B cell (primary cell): ENCODE results near the gene RAPGEF6. TPM values are rescaled to one million over a fixed set of nuclear protein-coding genes. Genes with fewer than 3 reads are reported as not detected.

Experiments
- ATAC-seq: fragments of 200-7000 bp; cut with Tn5 transposase; one replicate; pipeline ENCODE4 v1.10.0; 2021; ENCODE audit warnings: low read depth, mild to moderate bottlenecking, moderate number of reproducible peaks, moderate library complexity
- CTCF ChIA-PET: fragments of 350-600 bp; sonication (Branson Sonifier 250); formaldehyde crosslinking; loops from one replicate; lab custom pipeline; 2021; ENCODE audit warnings: antibody characterized with exemption, inconsistent platforms; lab: Charles Lee
- POLR2A ChIA-PET: fragments of 350-600 bp; sonication (Branson Sonifier 250); formaldehyde crosslinking; loops from one replicate; lab custom pipeline; 2021; ENCODE audit warnings: antibody characterized with exemption; lab: Charles Lee
- DNase-seq: peaks from one replicate; pipeline ENCODE4 v3.0.0; 2013
- H2AFZ ChIP-seq: 2 replicates; pipeline ENCODE4 v1.6.1; 2012; ENCODE audit warnings: mild to moderate bottlenecking, low read depth, low read length; ENCODE audit not compliant: insufficient read depth, poor library complexity, severe bottlenecking
- H3K27ac ChIP-seq, 2 donors: 1 replicate in 1 of 2; 2 replicates in 1 of 2; pipeline ENCODE4 v1.5.1; 2012 to 2013; ENCODE audit warnings: low read length in 2 of 2, mild to moderate bottlenecking in 2 of 2, moderate library complexity in 1 of 2
- H3K27me3 ChIP-seq, 4 experiments: fragments of 200-600 bp in 1 of 4; sonication (generic) in 1 of 4; replicated peaks in 1 of 4; 1 replicate in 2 of 4; 2 replicates in 2 of 4; pipeline versions ENCODE4 v1.6.1 to v1.7.0; 2013 to 2016; ENCODE audit warnings: low read length in 3 of 4, mild to moderate bottlenecking in 2 of 4, mixed read lengths in 1 of 4, moderate library complexity in 1 of 4; ENCODE audit not compliant: insufficient read depth in 4 of 4, control insufficient read depth in 3 of 4; ENCODE audit errors: control extremely low read depth in 1 of 4
- H3K36me3 ChIP-seq, 2 experiments: replicated peaks in 1 of 2; 1 replicate in 1 of 2; 2 replicates in 1 of 2; pipeline versions ENCODE4 v1.6.1 to v1.7.1; 2013; ENCODE audit warnings: low read length in 1 of 2; ENCODE audit not compliant: insufficient read depth in 2 of 2, control insufficient read depth in 1 of 2; ENCODE audit errors: control extremely low read depth in 1 of 2, extremely low read depth in 1 of 2
- H3K4me1 ChIP-seq, 2 donors: fragments of 200-600 bp in 1 of 2; sonication (generic) in 1 of 2; 1 replicate in 1 of 2; 2 replicates in 1 of 2; pipeline versions ENCODE4 v1.5.1 to v1.6.1; 2013 to 2017; ENCODE audit warnings: low read length in 2 of 2; ENCODE audit not compliant: control insufficient read depth in 2 of 2, insufficient read depth in 2 of 2
- H3K4me2 ChIP-seq: replicated peaks from 2 replicates; pipeline ENCODE3; 2012; ENCODE audit warnings: mild to moderate bottlenecking, low read depth, low read length; ENCODE audit not compliant: poor library complexity, severe bottlenecking
- H3K4me3 ChIP-seq, 5 experiments: fragments of 200-600 bp in 1 of 5; sonication (generic) in 1 of 5; 1 replicate in 3 of 5; 2 replicates in 2 of 5; pipeline versions ENCODE4 v1.5.1 to v1.7.0; 2011 to 2016; ENCODE audit warnings: low read length in 4 of 5, mild to moderate bottlenecking in 4 of 5, low read depth in 2 of 5, control low read depth in 1 of 5, moderate library complexity in 1 of 5; ENCODE audit not compliant: insufficient read depth in 1 of 5; ENCODE audit errors: control extremely low read depth in 1 of 5, extremely low read depth in 1 of 5
- H3K79me2 ChIP-seq: fragments of 200-600 bp; sonication (generic); one replicate; pipeline ENCODE4 v1.6.0; 2016; ENCODE audit warnings: low read length; ENCODE audit not compliant: control insufficient read depth, insufficient read depth
- H3K9ac ChIP-seq: fragments of 200-600 bp; sonication (generic); 2 replicates; pipeline ENCODE4 v1.6.1; 2017; ENCODE audit warnings: mild to moderate bottlenecking, low read length, moderate library complexity
- H3K9me3 ChIP-seq, 3 donors: one replicate each; pipeline versions ENCODE4 v1.6.1 to v1.7.1; 2013; ENCODE audit warnings: low read length in 2 of 3; ENCODE audit not compliant: control insufficient read depth in 2 of 3, insufficient read depth in 1 of 3; ENCODE audit errors: control extremely low read depth in 1 of 3
- H4K20me1 ChIP-seq: 2 replicates; pipeline ENCODE4 v1.6.0; 2012; ENCODE audit warnings: mild to moderate bottlenecking, low read length; ENCODE audit not compliant: insufficient read depth, control insufficient read depth, poor library complexity, severe bottlenecking
- H3K27ac Mint-ChIP-seq: one replicate; pipeline ENCODE4 v1.8.0; 2021; ENCODE audit warnings: mixed read lengths
- H3K27me3 Mint-ChIP-seq: one replicate; pipeline ENCODE4 v1.8.0; 2021; ENCODE audit warnings: mixed read lengths
- H3K4me1 Mint-ChIP-seq: one replicate; pipeline ENCODE4 v1.8.0; 2021; ENCODE audit warnings: mixed read lengths
- H3K4me3 Mint-ChIP-seq: one replicate; pipeline ENCODE4 v1.8.0; 2021; ENCODE audit warnings: mixed read lengths
- H3K9me3 Mint-ChIP-seq: one replicate; pipeline ENCODE4 v1.8.0; 2022; ENCODE audit warnings: mixed read lengths; ENCODE audit not compliant: insufficient read depth
- EZH2 ChIP-seq: IDR thresholded peaks from 2 replicates; pipeline ENCODE4 v1.6.1; 2012; ENCODE audit warnings: borderline replicate concordance, low read depth, mild to moderate bottlenecking, moderate library complexity, low read length; ENCODE audit not compliant: insufficient read depth, poor library complexity, severe bottlenecking
- WGBS: methylation state at CpG from one replicate; pipeline ENCODE4 v1.1.5; 2013; ENCODE audit warnings: missing lambda C conversion rate; ENCODE audit not compliant: insufficient coverage; 5-methylcytosine and 5-hydroxymethylcytosine counted together
- intact Hi-C: fragments of 100-400 bp; cut with micrococcal nuclease; formaldehyde crosslinking; loops from one replicate; pipeline ENCODE4 v1.10.0; 2022
- polyA plus RNA-seq: library from polyadenylated mRNA; depleted of rRNA; stranded (reverse); fragments of >200 nt; gene quantifications from 2 replicates; pipeline ENCODE4 v1.2.3, GENCODE V29; 2012
- total RNA-seq, 2 donors: library from RNA; stranded (reverse); fragments of 120-200 nt in 1 of 2; gene quantifications; 1 replicate in 1 of 2; 2 replicates in 1 of 2; pipeline versions ENCODE4 v1.2.3 to v1.2.4, GENCODE V29; 2013 to 2022
- TF ChIP-seq, protein P1 (sequence below): fragments of 200-600 bp; IDR thresholded peaks from one replicate; pipeline ENCODE4 v1.8.0; 2022; ENCODE audit warnings: antibody characterized with exemption, mild to moderate bottlenecking

The RAPGEF6 gene
- total and polyA plus RNA-seq, 2 donors (not counting 1 experiment from before 2014, with no cell fraction given), result 9.8 to 56.2 TPM

DNA sequence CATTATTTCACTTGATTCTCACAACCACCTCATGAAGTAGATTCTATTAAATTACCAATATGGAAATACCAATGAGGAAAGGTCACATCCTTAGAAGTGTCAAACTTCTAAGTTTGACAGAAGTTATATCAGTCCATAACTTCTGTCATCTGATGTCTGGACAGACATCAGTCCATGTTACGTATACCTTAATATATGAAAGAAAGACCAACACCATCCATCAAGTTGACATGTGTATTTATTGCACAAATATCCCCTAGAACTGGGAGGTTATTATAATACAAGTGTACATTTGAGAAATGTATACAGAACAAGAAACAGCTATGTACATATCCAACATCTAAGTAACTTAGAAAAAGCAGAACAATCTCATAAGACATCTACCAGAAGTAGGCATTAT, 6.5 kb upstream of the RAPGEF6 start:
- no peaks in the 10 kb centered on the region for H3K9me3 Mint-ChIP-seq
- ChIA-PET POLR2A (no interaction called here), CTCF (interaction anchor here (1.3 to 2.2 kb wide), 2 partner anchors 14 to 52 kb away, joined by 3 to 10 read pairs; no protein-coding TSS in a partner anchor)
- Histone ChIP-seq H3K27me3 (no peaks in the 10 kb centered on the region), H3K9ac (no peak overlapping the region), H2AFZ (no peak overlapping the region), H3K79me2 (peaks cover 3% of the 10 kb centered on the region), H3K4me1 (peaks cover 21 to 28% of the 10 kb centered on the region in 2 donors), H4K20me1 (no peaks in the 10 kb centered on the region), H3K9me3 (no peaks in the 10 kb centered on the region), H3K4me3 (no peak overlapping the region), H3K36me3 (peaks cover 0 to 3% of the 10 kb centered on the region in 2 experiments), H3K27ac (peak overlapping the region in 1 of 2 donors; percentile 78), H3K4me2 (no peak overlapping the region)
- DNase-seq, result no peak
- H3K27me3 Mint-ChIP-seq, result no peaks in the 10 kb centered on the region
- H3K4me1 Mint-ChIP-seq, result peaks cover 38% of the 10 kb centered on the region
- intact Hi-C loops, result no loop called here
- no CpG with 5 or more reads among the region's 1 CpG for WGBS
- TF ChIP-seq EZH2, result no peak
- TF ChIP-seq, protein P1, sequence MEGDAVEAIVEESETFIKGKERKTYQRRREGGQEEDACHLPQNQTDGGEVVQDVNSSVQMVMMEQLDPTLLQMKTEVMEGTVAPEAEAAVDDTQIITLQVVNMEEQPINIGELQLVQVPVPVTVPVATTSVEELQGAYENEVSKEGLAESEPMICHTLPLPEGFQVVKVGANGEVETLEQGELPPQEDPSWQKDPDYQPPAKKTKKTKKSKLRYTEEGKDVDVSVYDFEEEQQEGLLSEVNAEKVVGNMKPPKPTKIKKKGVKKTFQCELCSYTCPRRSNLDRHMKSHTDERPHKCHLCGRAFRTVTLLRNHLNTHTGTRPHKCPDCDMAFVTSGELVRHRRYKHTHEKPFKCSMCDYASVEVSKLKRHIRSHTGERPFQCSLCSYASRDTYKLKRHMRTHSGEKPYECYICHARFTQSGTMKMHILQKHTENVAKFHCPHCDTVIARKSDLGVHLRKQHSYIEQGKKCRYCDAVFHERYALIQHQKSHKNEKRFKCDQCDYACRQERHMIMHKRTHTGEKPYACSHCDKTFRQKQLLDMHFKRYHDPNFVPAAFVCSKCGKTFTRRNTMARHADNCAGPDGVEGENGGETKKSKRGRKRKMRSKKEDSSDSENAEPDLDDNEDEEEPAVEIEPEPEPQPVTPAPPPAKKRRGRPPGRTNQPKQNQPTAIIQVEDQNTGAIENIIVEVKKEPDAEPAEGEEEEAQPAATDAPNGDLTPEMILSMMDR, result no peak
- ATAC-seq, result no peak
- no peak overlapping the region for H3K27ac Mint-ChIP-seq
- H3K4me3 Mint-ChIP-seq, result no peak overlapping the region

DNA sequence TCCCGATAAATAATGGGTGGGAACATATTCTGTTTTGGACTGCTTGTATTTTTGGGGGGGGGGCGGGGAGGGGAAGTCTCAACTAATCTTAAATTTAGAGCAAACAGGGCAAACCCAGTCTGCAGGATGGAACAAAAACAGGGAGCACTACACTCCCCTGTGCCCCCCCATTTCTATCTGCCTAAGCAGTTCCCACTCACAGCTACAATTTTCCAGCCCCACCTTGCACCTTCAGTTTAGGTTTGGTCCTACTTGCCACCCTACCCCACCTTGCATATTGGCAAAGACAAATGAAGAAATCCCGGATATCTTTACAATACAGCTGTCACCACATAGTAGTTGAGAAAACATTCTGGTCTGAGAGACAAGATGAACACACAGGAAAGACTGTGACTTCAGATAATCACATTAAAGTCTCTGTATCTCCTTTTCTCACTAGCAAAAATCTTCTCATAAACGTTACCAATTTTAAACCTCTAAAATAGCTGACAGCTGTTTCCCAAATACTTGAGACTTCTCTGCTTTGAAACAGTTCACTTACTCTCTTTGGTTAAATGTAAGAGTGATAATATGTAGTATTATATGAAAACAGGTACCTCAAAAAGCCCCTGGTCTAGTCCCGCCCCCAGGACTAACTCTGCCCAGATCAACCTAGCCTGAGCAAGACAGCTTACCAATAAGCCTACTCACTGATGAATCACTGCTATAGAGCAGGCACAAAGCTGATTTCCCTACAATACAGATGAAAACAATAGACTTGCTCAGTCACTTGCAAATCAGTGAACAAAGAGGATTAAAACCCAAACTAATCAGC, 5.2 kb upstream of the RAPGEF6 start:
- Mint-ChIP-seq H3K4me3 (peak overlapping the region; percentile 72), H3K27me3 (no peaks in the 10 kb centered on the region), H3K4me1 (peaks cover 41% of the 10 kb centered on the region), H3K9me3 (no peaks in the 10 kb centered on the region), H3K27ac (peak overlapping the region; percentile 89)
- peaks cover 0 to 3% of the 10 kb centered on the region in 2 experiments for H3K36me3 ChIP-seq
- intact Hi-C loops, result no loop called here
- H3K27ac ChIP-seq, result peak overlapping the region; percentile 54 to 78
- no peaks in the 10 kb centered on the region for H3K9me3 ChIP-seq
- CTCF ChIA-PET, result interaction anchor here (1.3 to 2.2 kb wide), 2 partner anchors 15 to 51 kb away, joined by 3 to 10 read pairs; no protein-coding TSS in a partner anchor
- peak overlapping the region; percentile 7 for H3K9ac ChIP-seq
- H4K20me1 ChIP-seq, result no peaks in the 10 kb centered on the region
- WGBS, result 40% methylated on average over 1 of the region's 5 CpGs
- peaks cover 3% of the 10 kb centered on the region for H3K79me2 ChIP-seq
- H3K4me2 ChIP-seq, result peak overlapping the region; percentile 46
- DNase-seq, result peak; percentile 57
- H3K4me1 ChIP-seq, result peaks cover 24 to 30% of the 10 kb centered on the region in 2 donors
- ATAC-seq, result peak; percentile 81
- peak overlapping the region; percentile 18 for H2AFZ ChIP-seq
- no peaks in the 10 kb centered on the region for H3K27me3 ChIP-seq
- POLR2A ChIA-PET, result no interaction called here
- TF ChIP-seq, protein P1, result no peak
- TF ChIP-seq EZH2, result no peak
- no peak overlapping the region for H3K4me3 ChIP-seq
